ENCODE data around the gene KCNE5.
"Not testable (repeated sequence)": the region's sequence is repeated elsewhere in the genome, so short reads cannot be mapped to it uniquely, and the experiment has no call there.

KCNE5 gene

GRCh38 chrX:109600237-109600651, 24.7 kb downstream of the KCNE5 start:
- DNase-seq = peak; percentile 9

GRCh38 chrX:109596015-109596414, 29.0 kb downstream of the KCNE5 start:
- no peak for DNase-seq

GRCh38 chrX:109590176-109590575, 34.8 kb downstream of the KCNE5 start:
- no peak for DNase-seq

DNA sequence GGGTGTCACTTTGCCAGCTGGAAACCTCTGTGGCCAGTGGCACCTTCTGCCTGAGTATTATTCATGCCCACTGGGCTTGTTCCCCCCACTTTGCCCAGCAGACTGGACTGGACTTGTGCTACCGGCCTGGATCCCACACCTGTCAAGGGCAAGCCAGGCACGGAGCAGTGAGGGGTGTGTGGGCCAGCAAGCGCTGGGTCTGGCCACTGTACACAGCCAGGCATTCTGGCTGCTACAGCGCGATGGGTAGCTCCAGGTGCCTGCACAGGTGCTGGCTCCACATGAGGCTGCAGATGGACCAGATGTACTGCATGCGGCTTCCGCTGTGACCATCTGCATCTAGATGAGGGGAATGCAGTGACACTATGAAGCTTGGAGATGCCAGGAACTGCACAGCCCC, 39.5 kb downstream of the KCNE5 start:
- no peak for DNase-seq

- DNase-seq = no peak
These were observed 46.1 kb downstream of the KCNE5 start for GRCh38 chrX:109578916-109579315.

DNA sequence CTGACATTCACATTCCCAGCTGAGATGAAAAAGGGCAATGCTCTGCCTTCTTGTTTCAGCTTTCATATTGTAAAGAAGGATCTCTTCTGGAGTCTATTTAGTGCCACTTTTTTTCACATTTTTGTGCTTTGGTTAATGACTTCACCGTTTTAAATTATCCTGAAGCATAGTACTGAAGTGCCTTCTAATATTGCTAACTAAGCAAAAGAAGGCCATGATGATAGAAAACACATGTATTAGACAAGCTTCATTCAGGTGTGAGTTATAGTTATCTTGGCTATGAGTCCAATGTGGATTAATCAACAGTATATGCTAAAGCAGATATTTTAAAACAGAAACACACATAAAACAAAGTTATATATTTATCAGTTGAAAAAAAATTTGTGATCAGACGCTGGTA, 47.9 kb downstream of the KCNE5 start:
- no peak for DNase-seq

- not testable (repeated sequence) for DNase-seq
These were observed 48.9 kb downstream of the KCNE5 start for GRCh38 chrX:109576083-109576482.

Measured in fibroblast of skin of right quadriceps (primary cell).